PFSK-1 (cell line): Measurements from ENCODE around the gene KCNN1.

Experiments
- FOXP2 ChIP-seq: optimal IDR thresholded peaks from 2 replicates; pipeline ENCODE3; 2011; ENCODE audit warnings: borderline replicate concordance, control low read depth, inconsistent platforms; ENCODE audit not compliant: insufficient read depth; ENCODE audit errors: extremely low read length, extremely low read depth
- POLR2AphosphoS5 ChIP-seq: IDR thresholded peaks from 2 replicates; pipeline ENCODE4 v1.6.1; 2012; ENCODE audit warnings: low read depth, mild to moderate bottlenecking, control low read depth, low read length, moderate library complexity
- SIN3A ChIP-seq: IDR thresholded peaks from 2 replicates; pipeline ENCODE4 v1.6.1; 2012; ENCODE audit warnings: mild to moderate bottlenecking, low read length, moderate library complexity, borderline replicate concordance; ENCODE audit not compliant: insufficient read depth
- TAF1 ChIP-seq: IDR thresholded peaks from 2 replicates; pipeline ENCODE4 v1.6.1; 2012; ENCODE audit warnings: low read length, control low read depth, borderline replicate concordance; ENCODE audit not compliant: insufficient read depth
- TF ChIP-seq, protein P1 (sequence below), 2 experiments: IDR thresholded peaks; 2 replicates each; pipeline versions ENCODE4 v1.6.1 to v1.8.0; 2011 to 2012; ENCODE audit warnings: low read depth in 2 of 2, low read length in 2 of 2, control low read depth in 1 of 2, inconsistent platforms in 1 of 2, mild to moderate bottlenecking in 1 of 2, moderate library complexity in 1 of 2; ENCODE audit not compliant: insufficient read depth in 1 of 2

DNA sequence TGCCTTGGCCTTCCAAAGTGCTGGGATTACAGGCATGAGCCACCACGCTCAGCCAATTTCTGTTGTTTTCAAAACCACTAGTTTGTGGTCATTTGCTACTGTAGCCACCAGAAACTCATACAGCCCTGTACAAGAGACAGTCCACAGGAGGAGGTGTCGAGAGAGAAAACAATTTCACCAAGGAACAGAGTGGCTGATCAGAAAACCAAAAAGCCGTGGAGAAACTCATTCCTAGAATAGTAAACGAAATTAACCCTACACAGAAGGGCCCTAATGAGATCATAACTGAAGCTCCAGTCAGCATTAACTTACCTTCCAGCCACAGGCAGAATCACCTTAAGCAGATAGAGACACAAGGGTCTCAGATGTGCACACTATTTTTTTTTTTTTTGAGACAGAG lies 37.9 kb upstream of the KCNN1 start:
- TF ChIP-seq POLR2AphosphoS5, result no peak
- TF ChIP-seq, protein P1, sequence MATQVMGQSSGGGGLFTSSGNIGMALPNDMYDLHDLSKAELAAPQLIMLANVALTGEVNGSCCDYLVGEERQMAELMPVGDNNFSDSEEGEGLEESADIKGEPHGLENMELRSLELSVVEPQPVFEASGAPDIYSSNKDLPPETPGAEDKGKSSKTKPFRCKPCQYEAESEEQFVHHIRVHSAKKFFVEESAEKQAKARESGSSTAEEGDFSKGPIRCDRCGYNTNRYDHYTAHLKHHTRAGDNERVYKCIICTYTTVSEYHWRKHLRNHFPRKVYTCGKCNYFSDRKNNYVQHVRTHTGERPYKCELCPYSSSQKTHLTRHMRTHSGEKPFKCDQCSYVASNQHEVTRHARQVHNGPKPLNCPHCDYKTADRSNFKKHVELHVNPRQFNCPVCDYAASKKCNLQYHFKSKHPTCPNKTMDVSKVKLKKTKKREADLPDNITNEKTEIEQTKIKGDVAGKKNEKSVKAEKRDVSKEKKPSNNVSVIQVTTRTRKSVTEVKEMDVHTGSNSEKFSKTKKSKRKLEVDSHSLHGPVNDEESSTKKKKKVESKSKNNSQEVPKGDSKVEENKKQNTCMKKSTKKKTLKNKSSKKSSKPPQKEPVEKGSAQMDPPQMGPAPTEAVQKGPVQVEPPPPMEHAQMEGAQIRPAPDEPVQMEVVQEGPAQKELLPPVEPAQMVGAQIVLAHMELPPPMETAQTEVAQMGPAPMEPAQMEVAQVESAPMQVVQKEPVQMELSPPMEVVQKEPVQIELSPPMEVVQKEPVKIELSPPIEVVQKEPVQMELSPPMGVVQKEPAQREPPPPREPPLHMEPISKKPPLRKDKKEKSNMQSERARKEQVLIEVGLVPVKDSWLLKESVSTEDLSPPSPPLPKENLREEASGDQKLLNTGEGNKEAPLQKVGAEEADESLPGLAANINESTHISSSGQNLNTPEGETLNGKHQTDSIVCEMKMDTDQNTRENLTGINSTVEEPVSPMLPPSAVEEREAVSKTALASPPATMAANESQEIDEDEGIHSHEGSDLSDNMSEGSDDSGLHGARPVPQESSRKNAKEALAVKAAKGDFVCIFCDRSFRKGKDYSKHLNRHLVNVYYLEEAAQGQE (IDR thresholded peaks at IDR 0.05; ENCODE audit: insufficient read depth in 1 of 2, low read depth in 2 of 2, low read length in 2 of 2), result no peak
- no peak for TF ChIP-seq SIN3A
- TF ChIP-seq TAF1, result no peak
- TF ChIP-seq FOXP2, result no peak
